ENCODE results near the gene PEAK1.
"Not testable (repeated sequence)": the region's sequence is repeated elsewhere in the genome, so short reads cannot be mapped to it uniquely, and the experiment has no call there.

The PEAK1 gene

DNA sequence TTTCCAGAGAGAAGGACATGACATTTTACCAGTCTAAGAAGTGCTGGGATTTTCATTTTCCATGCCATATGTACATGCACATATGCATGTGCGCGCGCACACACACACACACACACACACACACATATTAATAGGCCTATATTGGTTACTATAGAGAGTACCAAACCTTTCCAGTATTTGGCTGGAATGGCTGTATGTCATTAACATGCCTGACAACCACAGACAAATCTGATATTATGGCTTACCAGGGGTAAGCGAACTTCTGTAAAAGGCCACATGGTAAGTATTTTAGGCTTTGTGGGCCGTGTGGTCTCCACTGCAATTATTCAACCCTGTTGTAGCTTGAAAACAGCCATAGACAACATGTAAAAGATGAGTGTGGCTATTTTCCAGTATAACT, 251.8 kb downstream of the PEAK1 start:
- DNase-seq (ENCODE audit: extremely low read depth, low read depth): no peak
- TF ChIP-seq, protein P1, sequence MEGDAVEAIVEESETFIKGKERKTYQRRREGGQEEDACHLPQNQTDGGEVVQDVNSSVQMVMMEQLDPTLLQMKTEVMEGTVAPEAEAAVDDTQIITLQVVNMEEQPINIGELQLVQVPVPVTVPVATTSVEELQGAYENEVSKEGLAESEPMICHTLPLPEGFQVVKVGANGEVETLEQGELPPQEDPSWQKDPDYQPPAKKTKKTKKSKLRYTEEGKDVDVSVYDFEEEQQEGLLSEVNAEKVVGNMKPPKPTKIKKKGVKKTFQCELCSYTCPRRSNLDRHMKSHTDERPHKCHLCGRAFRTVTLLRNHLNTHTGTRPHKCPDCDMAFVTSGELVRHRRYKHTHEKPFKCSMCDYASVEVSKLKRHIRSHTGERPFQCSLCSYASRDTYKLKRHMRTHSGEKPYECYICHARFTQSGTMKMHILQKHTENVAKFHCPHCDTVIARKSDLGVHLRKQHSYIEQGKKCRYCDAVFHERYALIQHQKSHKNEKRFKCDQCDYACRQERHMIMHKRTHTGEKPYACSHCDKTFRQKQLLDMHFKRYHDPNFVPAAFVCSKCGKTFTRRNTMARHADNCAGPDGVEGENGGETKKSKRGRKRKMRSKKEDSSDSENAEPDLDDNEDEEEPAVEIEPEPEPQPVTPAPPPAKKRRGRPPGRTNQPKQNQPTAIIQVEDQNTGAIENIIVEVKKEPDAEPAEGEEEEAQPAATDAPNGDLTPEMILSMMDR (IDR thresholded peaks at IDR 0.05; ENCODE audit: low read depth, low read length, missing control alignments): no peak
- no peak overlapping the region for H3K4me3 ChIP-seq (replicated peaks; ENCODE audit: low read depth, low read length)

DNA sequence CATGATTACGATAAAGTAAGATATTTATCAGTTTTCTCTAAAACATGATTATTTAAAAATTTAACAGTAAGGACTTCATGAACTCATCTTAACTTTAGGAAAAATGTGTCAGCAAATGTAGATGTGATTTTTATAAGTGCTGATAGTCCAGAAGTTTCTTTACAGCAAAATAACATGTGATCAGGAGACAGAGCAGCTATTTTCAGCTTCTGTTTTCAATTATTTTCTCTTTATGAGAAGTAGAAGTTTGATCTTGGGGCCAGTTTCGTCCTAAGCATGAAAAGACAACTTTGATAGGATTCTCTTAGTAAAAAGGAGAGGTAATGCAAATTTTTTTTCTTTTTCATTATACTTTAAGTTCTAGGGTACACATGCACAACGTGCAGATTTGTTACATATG, 252.5 kb downstream of the PEAK1 start:
- TF ChIP-seq, protein P1 (IDR thresholded peaks at IDR 0.05; ENCODE audit: low read depth, low read length, missing control alignments): no peak
- DNase-seq (ENCODE audit: extremely low read depth, low read depth): no peak
- no peak overlapping the region for H3K4me3 ChIP-seq (replicated peaks; ENCODE audit: low read depth, low read length)

DNA sequence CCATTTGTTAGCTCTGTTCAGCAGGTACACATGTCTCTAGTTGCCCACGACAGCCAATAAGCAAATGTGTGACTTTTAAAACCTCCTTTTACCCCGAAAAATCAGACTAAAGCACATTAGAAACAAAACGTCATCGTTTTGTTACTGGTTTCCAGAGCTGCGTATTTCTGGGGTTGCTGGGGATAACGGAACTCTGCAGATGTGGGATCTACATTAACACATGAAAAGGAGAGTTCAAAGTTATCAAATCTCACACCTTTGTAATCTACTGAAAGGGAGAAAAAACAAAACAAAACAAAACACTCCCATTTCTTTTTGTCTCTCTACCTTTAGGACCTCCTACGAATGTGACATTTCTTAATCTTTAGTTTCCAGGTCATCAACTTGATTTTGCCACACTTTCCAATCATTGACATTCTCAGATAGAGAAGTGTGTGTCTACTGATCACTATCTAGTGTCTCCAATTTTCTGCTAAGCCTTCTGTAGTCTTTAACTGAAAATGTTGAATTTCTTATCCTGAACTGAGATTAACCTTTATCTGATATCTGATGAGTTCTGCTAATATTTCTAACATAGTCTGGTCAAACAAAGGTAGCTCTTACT, 256.0 kb downstream of the PEAK1 start:
- H3K4me3 ChIP-seq (replicated peaks; ENCODE audit: low read depth, low read length): no peak overlapping the region
- no peak for DNase-seq (ENCODE audit: extremely low read depth, low read depth)
- TF ChIP-seq, protein P1 (IDR thresholded peaks at IDR 0.05; ENCODE audit: low read depth, low read length, missing control alignments): no peak

DNA sequence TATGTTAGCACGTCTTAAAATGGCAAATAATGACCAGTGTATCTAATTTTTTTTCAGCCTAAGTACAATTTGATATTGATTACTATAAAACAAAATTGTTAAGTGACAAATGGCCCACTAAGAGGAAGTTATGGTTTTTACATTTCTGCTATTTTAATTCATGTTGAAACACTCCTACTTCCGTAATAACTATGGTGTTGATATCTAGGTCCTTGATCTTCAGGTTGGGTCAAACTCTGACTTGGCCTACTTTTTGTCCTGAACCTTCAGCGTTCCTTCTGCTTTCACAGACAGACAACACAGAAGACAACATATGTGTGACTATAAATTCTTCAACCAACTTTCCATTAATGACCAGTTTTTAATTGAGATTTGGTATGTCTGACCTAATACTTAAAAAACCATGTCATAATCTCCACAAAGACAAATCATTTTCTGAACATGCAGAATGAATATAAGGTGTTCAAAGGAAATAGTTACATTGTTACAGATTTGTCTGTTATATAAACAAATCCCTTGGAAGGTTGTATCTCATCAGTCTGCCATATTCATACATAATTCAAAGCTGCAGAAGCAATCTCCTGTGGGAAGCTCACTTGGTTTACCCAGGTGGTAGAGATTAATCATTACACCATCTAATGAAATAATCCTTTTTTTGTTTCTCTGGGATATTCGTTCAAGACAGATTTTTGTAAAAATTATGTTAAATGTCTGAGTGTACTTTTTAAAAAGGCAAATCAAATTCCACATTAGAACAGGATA, 256.9 kb downstream of the PEAK1 start:
- TF ChIP-seq, protein P1 (IDR thresholded peaks at IDR 0.05; ENCODE audit: low read depth, low read length, missing control alignments): no peak
- no peak for DNase-seq (ENCODE audit: extremely low read depth, low read depth)

DNA sequence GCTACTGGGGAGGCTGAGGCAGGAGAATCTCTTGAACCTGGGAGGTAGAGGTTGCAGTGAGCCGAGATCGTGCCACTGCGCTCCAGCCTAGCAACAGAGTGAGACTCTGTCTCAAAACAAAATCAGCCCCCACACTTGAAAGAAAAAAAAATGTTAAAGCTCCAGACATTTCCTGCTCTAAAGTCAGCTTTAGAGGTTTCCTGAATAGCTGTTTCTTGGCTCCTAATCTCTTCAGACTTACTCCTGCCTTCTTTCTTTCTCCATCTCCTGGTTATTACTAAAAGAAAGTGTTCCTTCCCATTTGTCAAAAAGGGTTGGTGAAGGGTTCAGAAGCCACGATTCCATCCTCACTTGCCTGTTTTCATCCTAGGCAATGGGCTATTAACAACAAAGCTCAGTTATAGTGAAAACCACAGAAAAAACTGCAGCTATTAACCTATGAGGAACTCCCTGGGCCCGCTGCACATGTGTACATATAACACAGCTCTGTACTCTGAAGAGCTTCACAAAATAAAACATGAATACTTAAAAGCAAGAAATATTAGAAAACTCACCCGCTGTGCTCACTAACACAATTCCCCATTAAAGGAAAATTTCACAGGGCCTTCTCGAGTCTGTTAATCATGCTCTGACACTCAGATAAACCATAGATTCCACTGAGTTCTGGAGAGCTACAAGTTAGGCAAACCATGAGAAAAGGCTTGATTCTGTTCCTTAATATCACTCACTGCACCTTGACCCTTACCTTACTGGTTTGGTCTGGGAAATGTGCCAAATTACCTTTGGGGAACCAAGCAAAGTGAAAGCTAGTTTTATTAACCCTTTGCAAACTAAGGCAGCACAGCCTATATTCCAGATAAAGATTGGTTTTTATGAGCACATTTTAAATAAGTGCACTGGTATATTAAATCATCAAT, 259.1 kb downstream of the PEAK1 start:
- no peak overlapping the region for H3K4me3 ChIP-seq (replicated peaks; ENCODE audit: low read depth, low read length)
- TF ChIP-seq, protein P1 (IDR thresholded peaks at IDR 0.05; ENCODE audit: low read depth, low read length, missing control alignments): no peak
- no peak for DNase-seq (ENCODE audit: extremely low read depth, low read depth)

More for the DNA sequence above, 256.9 kb downstream of the PEAK1 start:
- no peak overlapping the region for H3K4me3 ChIP-seq (replicated peaks; ENCODE audit: low read depth, low read length)

DNA sequence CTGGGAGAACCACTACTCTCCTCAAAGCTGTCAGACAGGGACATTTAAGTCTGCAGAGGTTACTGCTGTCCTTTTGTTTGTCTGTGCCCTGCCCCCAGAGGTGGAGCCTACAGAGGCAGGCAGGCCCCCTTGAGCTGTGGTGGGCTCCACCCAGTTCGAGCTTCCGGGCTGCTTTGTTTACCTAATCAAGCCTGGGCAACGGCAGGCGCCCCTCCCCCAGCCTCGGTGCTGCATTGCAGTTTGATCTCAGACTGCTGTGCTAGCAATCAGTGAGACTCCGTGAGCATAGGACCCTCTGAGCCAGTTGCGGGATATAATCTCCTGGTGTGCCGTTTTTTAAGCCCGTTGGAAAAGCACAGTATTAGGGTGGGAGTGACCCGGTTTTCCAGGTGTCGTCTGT, 263.9 kb downstream of the PEAK1 start:
- not testable (repeated sequence) for H3K4me3 ChIP-seq (replicated peaks; ENCODE audit: low read depth, low read length); DNase-seq (ENCODE audit: extremely low read depth, low read depth)

DNA sequence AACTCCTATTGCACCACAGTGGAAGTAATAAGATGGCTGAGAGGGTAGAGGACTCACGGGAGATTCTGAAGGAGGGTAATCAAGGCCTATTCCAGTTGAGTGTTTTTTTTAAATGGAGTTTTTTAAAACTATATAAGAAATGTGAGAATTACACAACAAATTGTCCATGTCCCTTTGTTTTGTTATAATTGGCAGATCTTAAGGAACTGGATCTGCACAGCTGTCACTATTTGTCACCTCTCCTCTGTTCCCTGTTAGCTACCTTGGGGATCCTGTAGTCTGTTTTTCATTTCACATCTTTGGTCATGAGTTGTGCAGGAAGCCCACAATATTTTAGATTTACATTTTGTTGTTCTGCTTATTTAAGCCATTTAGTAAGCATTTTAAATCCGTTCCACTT, 271.7 kb downstream of the PEAK1 start:
- DNase-seq (ENCODE audit: extremely low read depth, low read depth): no peak
- no peak overlapping the region for H3K4me3 ChIP-seq (replicated peaks; ENCODE audit: low read depth, low read length)
- TF ChIP-seq, protein P1 (IDR thresholded peaks at IDR 0.05; ENCODE audit: low read depth, low read length, missing control alignments): no peak

All from HFF-Myc (cell line).